Muscle of back (tissue), 13 donors: ENCODE measurements around the gene WDHD1. TPM values are rescaled to one million over a fixed set of nuclear protein-coding genes. Genes with fewer than 3 reads are reported as not detected.

ENCODE experiments used
- DNase-seq, 3 donors: peaks; one replicate each; pipeline versions ENCODE4 v3.0.0 to v3.0.0-alpha.2; 2013
- long read RNA-seq, 9 donors: transcript quantifications; one replicate each; lab custom pipeline, GENCODE V29; 2026
- polyA plus RNA-seq, 10 donors: library from polyadenylated mRNA; unstranded; fragments of 120-200 nt; gene quantifications; one replicate each; pipeline ENCODE4 v1.2.1, GENCODE V29; 2013; ENCODE audit not compliant: insufficient read length in 10 of 10

The WDHD1 gene, protein sequence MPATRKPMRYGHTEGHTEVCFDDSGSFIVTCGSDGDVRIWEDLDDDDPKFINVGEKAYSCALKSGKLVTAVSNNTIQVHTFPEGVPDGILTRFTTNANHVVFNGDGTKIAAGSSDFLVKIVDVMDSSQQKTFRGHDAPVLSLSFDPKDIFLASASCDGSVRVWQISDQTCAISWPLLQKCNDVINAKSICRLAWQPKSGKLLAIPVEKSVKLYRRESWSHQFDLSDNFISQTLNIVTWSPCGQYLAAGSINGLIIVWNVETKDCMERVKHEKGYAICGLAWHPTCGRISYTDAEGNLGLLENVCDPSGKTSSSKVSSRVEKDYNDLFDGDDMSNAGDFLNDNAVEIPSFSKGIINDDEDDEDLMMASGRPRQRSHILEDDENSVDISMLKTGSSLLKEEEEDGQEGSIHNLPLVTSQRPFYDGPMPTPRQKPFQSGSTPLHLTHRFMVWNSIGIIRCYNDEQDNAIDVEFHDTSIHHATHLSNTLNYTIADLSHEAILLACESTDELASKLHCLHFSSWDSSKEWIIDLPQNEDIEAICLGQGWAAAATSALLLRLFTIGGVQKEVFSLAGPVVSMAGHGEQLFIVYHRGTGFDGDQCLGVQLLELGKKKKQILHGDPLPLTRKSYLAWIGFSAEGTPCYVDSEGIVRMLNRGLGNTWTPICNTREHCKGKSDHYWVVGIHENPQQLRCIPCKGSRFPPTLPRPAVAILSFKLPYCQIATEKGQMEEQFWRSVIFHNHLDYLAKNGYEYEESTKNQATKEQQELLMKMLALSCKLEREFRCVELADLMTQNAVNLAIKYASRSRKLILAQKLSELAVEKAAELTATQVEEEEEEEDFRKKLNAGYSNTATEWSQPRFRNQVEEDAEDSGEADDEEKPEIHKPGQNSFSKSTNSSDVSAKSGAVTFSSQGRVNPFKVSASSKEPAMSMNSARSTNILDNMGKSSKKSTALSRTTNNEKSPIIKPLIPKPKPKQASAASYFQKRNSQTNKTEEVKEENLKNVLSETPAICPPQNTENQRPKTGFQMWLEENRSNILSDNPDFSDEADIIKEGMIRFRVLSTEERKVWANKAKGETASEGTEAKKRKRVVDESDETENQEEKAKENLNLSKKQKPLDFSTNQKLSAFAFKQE
- polyA plus RNA-seq: 10 to 100 TPM in 3 of 10 donors, 1 to 10 TPM in 7; 7.0 to 11.7 (median 8.7) TPM
- long read RNA-seq, donor 1, full-length matches to known transcripts: 1 of 1 reads
- long read RNA-seq, donor 1, partial matches to known transcripts: 0 of 1 reads
- long read RNA-seq, donor 1, other reads (novel, unspliced or antisense): 0 of 1 reads
- long read RNA-seq, donor 2: 0 reads
- long read RNA-seq, donor 3: 0 reads
- long read RNA-seq, donor 4: 0 reads
- long read RNA-seq, donor 5, full-length matches to known transcripts: 1 of 1 reads
- long read RNA-seq, donor 5, partial matches to known transcripts: 0 of 1 reads
- long read RNA-seq, donor 5, other reads (novel, unspliced or antisense): 0 of 1 reads
- long read RNA-seq, donor 6, partial matches to known transcripts: 0 of 1 reads
- long read RNA-seq, donor 6, other reads (novel, unspliced or antisense): 0 of 1 reads
- long read RNA-seq, donor 7, partial matches to known transcripts: 15 of 44 reads
- long read RNA-seq, donor 7, other reads (novel, unspliced or antisense): 28 of 44 reads
- long read RNA-seq, donor 8: 0 reads
- long read RNA-seq, donor 9: 0 reads

DNA sequence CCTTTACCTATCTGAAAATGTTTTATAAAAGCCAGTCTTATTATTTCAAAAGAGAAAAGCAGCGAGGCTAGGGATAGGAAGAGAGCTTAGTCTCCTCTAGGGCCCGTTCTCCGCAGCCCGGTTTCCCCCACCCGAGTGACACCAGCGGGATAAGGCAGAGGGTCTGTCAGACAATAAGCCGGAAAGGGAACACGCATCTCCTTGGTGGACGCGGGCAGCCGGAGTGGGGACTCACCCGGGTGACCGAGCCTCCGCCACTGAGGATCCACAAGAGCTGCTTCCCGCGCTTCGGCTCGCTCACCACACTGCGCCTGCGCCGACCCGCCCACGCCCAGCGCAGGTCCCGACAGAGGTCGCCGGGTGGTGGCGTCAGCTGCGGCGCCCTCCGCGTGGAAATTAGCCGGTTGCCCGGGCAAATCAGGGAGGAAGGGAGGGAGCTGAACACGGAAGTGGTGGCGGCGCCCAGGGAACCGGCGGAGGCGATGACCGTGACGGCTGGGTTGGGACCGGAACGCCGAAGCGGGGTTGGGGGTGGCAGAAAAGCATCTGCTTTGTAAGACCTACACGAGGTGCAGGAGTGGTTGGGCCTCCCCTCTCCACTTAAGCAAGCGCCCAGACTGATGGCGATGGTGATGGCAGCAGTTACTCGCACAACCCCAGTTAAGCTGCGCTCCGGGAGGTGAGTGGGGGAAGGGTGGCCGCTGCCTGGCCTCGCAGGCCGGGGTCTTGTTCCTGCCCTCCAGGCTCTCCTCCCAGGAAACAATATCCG is at the start of gene WDHD1, which contains the start of gene SOCS4:
Gene WDHD1, minus strand, starts transcription at position 307 of the 769 bp plus-strand sequence. CDS start 312 bp downstream, outside the sequence.
Gene SOCS4, plus strand, starts transcription at position 444 of the 769 bp plus-strand sequence. CDS start 15,806 bp downstream, outside the sequence.
- DNase-seq: peak; percentile 94 to 98 (median 95)

- no peak for DNase-seq
Measured at GRCh38 chr14:55075628-55076175, 48.8 kb upstream of the WDHD1 start.

DNA sequence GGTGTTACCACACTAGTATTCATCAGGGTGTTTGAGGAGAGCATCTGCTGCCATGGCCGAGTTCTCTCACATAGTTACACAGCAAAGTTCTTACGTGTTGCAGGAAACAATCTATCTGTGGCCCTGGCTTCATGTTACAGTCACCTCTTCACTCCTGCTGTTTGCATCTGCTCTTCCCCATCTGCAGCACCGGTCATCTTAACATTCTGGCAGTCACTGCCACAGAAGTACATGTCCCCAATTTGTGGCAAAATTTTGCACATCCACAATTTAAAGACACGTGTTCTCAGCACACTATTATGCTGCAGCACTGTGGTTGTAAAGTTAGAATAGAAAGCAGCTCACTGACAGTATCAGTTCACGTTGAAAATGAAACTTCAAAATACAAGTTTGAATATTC is 47.8 kb upstream of the WDHD1 start:
- no peak for DNase-seq

GRCh38 chr14:55073856-55074255 is 47.0 kb upstream of the WDHD1 start:
- DNase-seq: no peak

- peak; percentile 51 to 69 (median 59) for DNase-seq
Measured at GRCh38 chr14:55071870-55072640, 45.2 kb upstream of the WDHD1 start.

DNA sequence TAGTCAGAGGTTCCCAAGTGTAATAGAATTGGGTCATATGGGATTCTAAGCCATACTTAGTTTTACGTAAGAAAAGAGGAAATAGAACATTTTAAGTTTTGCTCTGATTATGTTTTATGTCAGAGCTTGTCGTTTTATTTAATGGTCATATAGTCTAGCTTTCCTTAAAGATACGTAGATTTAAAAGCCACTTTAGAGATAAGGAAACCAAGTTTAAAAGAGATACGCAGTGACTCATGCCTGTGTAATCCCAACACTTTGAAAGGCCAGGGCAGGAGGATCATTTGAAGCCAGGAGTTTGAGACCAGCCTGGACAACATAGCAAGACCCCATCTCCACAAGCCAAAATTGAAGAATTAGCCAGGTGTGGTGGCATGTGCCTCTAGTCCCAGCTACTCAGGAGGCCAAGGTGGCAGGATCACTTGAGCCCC is 44.1 kb upstream of the WDHD1 start:
- DNase-seq: no peak

GRCh38 chr14:55066223-55066622 is 39.3 kb upstream of the WDHD1 start:
- DNase-seq: no peak

- peak in 1 of 3 donors; percentile 39 for DNase-seq
Measured at GRCh38 chr14:55065411-55065810, 38.5 kb upstream of the WDHD1 start.

DNA sequence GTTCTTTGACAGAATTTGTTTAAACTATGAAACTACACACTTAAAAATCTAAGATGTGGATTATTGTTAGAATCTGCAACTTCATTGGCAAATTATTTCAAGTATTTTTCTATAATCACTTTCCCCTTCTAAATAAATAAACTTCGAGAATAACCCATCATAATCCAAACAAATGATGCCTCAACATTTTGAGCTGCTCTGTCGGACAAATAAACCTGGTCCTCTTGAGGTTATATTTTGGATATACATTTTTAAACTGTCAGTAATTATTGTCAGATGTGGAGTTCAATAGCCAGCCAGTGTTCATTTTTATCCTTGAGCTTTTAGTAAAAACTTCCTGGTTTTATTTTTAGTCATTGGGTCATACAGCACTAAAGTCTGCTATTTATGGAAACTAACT is 38.0 kb upstream of the WDHD1 start:
- peak in 1 of 3 donors; percentile 21 for DNase-seq

GRCh38 chr14:55062517-55063351 is 35.8 kb upstream of the WDHD1 start:
- DNase-seq: no peak

GRCh38 chr14:55059333-55059732 is 32.4 kb upstream of the WDHD1 start:
- DNase-seq: no peak

- no peak for DNase-seq
Measured at GRCh38 chr14:55057919-55058318, 31.0 kb upstream of the WDHD1 start.

DNA sequence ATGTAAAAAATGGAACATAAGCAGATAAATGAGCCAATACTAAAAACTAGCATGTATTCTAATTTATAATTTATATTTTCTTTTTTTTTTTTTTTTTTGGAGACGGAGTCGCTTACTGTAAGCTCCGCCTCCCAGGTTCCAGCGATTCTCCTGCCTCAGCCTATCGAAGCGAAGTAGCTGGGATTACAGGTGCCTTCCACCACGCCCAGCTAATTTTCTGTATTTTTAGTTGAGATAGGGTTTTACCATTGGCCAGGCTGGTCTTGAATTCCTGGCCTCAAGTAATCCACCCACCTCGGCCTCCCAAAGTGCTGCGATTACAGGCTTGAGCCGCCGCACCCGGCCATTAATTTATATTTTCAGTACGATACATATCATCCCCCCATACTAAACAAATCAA is 27.2 kb upstream of the WDHD1 start:
- DNase-seq: no peak

DNA sequence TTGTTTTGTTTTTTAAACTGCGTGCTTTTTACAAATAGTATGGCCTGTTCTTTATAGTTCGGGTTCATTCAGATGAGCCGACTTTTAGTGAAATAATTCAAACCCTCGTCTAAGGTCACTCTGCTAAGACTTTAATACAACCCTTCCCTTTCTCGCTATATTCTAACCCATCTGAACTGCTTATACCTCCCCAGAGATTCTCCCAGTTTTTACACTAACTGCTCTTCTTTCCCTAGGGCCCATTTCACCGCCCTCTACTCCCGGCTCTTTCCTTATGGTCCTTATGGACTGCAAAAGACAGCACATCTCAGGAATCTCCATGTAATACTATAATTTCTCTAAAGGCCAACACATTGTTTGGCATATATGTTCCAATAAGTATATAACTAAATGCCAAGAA is 26.6 kb upstream of the WDHD1 start:
- DNase-seq: no peak

- DNase-seq: no peak
Measured at GRCh38 chr14:55053018-55053417, 26.1 kb upstream of the WDHD1 start.

GRCh38 chr14:55052269-55052930 is 25.5 kb upstream of the WDHD1 start:
- DNase-seq: no peak
